ENCODE data around the gene SCNN1B.
"Not testable (repeated sequence)": the region's sequence is repeated elsewhere in the genome, so short reads cannot be mapped to it uniquely, and the experiment has no call there.

Gene SCNN1B

DNA sequence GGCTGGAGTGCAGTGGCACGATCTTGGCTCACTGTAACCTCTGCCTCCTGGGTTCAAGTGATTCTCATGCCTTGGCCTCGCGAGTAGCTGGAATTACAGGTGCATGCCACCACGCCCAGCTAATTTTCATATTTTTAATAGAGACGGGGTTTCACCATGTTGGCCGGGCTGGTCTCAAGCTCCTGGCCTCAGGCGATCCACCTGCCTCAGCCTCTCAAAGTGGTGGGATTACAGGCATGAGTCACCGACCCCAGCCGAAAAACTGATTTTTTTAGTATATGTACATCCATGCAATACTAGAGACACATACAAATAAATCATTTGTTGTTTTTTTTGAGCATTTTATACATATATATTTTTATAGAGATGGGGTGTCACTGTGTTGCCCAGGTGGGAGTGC is 79.6 kb downstream of the SCNN1B start:
- not testable (repeated sequence) for DNase-seq (ENCODE audit: low spot score)

DNA sequence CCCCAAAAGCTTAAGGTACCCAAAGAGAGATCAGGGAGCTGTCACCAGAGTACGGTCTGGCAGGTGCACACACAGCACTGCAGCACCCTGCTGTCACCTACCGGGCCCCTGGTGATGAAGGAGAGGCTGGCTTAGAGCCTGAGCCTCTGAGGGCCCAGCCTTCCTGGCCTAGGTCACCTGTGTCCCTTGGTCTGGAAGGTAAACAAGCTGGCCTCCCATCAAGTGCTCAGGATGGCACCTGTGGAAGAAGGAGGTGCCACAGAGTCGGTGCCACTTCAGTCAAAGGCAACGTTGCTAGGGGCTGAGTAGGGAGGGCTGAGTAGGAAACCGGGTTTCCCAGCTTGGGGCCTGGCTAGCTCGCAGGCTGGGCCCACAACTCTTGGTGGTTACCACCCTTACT is 80.2 kb downstream of the SCNN1B start:
- DNase-seq (ENCODE audit: low spot score): no peak

DNA sequence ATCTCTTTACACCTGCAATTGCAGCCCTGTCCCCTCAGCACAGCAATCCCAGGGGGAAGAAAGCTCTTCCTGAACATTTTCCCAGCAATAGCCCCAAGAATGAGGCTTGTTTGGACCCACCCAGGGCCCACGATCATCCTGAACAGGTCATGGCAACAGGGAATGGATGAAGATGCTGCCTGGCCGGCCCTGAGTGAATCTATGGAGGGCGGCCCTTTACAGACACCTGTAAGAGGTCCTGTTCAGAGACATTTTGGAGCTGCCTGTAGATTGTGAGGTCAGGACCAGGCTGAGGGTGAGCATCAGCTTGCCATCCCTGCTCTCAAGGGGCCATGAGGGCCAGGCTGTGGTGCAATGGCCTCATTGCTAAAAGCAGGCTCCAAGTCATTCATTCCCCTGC is 81.8 kb downstream of the SCNN1B start:
- no peak for DNase-seq (ENCODE audit: low spot score)

DNA sequence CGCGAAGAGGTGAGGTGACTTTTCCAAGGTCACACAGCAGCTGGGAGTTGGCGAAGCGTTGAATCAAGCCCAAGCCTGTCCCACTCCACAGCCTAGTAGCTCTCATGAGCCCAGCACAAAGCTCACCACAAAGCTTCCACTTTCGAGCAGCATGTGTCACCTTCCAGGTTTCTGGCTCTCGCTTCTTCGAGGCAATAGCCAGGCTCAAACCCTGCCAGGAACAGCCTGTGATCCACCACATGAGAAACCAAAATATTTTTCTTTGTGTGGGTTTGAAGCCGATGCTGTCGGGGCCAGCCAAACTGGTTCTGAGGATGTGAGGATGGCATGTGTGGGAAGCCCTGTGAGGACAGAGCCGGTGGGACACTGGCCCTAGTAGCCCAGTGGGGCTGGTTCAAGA is 82.8 kb downstream of the SCNN1B start:
- DNase-seq (ENCODE audit: low spot score): no peak

DNA sequence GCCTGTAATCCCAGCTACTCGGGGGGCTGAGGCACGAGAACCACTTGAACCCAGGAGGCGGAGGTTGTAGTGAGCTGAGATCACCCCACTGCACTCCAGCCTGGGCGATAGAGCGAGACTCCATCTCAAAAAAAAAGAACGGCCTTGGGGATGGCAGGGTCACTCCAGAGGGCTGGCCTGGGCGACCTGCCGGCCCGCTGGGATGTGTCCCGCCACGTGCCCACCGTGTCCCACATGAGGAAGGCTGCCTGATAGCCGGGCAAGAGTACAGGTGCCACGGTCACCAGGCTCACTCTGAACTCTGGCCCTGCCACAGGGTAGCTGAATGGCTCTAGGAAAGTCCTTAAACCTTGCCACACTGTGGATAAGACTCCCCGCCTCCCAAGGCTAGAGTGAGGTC is 83.3 kb downstream of the SCNN1B start:
- DNase-seq (ENCODE audit: low spot score): no peak

DNA sequence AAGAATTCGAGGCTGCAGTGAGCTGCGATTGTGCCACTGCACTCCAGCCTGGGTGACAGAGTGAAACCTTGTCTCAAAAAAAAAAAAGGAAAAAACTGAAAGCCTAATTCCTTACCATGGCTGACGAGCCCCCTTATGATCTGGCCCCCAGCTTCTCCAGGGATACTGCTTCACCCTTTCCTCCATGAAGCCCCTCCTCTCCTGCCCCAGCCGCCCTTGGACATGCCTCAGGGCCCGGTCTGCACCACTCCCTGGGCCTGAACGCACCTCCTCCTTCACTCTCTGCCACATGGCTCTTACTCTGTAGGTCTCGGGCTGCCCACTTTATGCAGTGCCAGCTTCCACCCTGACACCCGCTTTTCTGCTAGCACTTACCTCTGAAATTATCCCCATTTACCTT is 85.6 kb downstream of the SCNN1B start:
- no peak for DNase-seq (ENCODE audit: low spot score)

DNA sequence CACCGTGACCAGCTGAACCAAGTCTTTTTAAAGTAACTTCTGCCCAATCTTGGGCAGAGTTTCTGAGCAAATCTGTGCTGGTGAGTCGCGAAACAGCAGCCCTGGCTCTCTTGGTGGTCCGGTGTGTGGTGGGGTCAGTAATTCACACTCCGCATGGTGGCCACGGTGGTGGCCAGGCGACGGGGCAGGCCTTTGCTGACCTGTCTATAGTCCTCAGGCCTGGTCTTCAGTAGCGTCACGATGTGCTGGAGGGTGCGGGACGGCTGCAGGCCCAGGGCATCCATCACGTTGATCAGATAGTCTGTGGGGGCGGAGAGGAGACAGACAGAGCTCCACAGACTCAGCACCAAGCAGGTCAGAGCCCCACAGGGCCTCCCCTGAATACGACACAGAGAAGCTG is 86.7 kb downstream of the SCNN1B start:
- DNase-seq (ENCODE audit: low spot score): no peak

DNA sequence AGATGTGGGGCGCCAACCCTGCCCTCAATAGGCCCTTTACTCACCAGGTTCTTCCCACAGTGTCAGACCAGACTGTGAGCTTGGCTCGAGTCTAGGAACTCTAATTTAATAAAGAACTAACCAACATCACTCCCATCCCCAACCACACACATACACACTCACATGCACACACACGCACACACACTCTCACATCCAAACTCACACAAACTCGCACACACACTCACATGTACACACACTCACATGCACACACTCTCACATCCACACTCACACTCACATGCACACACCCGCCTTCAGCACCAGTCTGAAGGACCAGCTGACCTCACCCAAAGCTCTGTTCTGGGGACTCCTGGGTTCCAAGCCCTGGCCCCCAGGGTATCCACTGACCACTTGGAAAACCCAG is 87.1 kb downstream of the SCNN1B start:
- no peak for DNase-seq (ENCODE audit: low spot score)

DNA sequence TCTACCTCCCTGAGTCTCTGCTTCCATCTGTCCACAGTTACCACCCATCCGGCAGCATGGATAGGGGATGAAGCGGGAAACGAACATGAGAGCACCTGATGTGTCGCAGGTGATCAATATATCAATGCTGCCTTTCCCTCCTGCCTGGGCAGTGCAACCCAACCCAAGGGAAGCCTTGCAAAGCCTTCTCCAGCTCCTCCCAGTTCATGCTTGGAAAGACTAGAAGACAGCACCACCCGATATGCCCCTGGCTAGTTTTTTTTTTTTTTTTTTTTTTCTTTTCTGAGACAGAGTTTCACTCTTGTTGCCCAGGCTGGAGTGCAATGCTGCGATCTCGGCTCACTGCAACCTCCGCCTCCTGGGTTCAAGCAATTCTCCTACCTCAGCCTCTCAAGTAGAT is 87.8 kb downstream of the SCNN1B start:
- not testable (repeated sequence) for DNase-seq (ENCODE audit: low spot score)

DNA sequence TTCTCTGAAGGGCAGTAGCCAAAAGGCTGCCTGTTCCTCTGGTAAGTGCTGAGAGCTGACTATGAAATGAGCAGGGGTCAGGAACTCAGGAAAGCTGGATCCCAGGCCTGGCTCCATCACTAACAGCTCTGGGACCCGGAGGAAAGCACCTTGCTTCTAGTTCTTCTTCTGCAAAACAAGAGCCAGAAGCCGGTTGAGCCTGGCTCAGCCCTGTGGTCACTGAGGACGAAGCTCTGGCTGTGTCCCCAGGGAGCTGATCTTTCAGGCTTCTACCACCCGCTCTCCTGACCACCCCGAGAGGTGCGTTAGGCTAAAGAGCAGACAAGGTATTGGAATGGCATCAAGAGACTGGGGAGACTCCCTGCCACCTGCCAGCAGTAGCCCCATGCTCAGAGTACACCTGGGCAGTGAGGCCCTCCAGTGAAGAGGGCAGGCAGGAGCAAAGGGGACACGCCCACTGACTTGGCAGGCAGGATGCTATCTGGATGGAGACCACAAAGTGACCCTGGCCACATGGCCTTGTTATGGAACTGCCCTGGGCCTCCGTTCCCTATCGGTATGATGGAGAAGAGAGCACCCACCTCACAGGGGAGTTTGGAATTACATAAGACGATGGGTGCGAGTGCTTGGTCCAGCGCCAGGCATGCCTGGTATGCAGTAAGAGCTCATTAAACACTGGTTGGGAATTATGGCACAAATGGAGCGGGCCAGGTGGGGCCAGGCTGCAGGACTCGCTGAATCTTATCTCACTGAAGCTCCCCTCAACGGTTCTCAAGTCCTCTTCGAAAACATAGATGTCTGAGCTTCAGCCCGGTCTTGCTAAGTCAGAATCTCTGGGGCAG is 89.5 kb downstream of the SCNN1B start:
- no peak for DNase-seq (ENCODE audit: low spot score)

DNA sequence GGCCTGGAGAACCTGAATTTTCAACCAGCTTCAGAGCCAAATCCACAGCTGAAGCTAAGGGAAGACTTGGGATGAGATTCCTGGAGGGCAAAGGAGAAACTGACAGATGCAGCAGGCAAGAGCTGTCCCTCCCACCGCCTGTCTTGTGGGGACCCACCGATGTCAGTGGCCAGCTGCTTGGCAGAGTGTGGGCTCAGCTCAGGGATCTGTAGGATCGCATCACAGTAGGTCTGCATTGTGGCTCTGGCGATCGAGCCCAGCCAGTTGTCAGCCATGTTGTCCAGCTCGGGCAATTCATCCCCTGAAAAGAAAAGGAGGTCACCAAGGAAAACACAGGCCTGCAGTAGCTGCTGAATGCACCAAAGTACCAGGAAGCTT is 90.1 kb downstream of the SCNN1B start:
- DNase-seq (ENCODE audit: low spot score): no peak

DNA sequence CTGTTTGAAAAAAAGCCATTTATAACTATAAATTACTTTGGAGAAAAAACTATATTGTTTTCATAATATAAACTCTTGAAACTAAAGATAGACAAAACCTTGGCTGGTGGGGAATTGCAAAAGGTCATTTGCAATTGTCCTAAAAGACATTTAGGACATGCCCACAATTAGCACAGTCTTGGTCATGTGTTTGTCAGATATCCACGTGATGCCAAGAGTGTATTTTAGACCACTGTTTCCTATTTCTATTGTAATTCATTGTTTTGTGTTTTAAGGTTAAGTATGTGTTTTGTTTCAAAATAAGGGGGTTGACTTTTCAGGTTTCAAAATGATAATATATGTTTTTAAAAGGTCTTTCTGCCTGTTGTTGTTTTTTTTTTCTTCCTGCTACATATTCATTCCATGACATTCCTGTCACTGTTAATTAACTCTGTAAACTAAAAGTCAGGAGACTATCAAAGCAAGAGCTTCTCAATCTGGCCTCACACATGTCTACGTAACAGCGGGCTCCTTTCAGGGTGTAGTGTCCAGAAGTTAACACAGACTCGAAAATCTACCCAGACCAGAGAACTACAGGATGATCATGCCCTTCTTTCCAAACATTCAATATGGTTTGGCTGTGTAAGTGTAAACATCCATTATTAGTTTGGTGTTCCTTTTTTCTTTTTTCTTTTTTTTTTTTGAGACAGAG is 92.2 kb downstream of the SCNN1B start:
- no peak for DNase-seq (ENCODE audit: low spot score)

DNA sequence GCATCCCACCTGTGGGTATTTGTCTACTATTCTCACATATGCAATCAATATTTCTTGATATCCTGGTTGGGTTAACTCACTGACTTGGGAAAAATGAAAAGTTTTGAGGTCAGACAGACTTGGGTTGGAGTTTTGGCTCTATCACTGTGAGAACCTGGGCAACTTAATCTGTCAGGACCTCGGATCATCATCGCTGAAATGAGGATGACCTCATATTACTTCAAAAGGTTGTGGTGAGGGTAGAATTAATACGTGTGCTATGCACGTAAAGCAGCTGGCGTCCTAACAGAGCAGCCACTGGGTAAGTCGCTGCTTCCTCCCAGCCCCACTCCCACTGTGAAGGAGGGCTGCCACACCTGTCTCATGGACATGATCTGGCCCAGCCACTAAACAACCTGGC is 93.6 kb downstream of the SCNN1B start:
- DNase-seq (ENCODE audit: low spot score): no peak

DNA sequence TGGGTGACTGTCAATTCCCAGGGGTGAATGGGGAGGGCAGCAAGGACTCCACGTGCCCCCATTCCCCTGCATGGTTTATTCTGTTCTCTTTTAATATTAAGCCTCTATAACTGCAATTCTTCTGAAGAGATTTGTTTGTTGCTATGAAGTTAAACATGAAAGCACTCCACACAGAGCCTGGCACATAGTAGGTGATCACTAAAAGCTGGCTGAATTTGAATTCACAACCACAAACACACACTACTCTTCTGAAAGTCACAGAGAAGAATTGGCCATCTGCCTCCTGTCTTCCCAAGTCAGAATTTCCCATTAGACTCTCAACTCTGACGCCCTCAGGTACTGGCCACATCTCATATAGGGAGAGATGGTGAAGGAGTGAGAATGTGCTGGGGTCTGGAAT is 95.4 kb downstream of the SCNN1B start:
- no peak for DNase-seq (ENCODE audit: low spot score)

DNA sequence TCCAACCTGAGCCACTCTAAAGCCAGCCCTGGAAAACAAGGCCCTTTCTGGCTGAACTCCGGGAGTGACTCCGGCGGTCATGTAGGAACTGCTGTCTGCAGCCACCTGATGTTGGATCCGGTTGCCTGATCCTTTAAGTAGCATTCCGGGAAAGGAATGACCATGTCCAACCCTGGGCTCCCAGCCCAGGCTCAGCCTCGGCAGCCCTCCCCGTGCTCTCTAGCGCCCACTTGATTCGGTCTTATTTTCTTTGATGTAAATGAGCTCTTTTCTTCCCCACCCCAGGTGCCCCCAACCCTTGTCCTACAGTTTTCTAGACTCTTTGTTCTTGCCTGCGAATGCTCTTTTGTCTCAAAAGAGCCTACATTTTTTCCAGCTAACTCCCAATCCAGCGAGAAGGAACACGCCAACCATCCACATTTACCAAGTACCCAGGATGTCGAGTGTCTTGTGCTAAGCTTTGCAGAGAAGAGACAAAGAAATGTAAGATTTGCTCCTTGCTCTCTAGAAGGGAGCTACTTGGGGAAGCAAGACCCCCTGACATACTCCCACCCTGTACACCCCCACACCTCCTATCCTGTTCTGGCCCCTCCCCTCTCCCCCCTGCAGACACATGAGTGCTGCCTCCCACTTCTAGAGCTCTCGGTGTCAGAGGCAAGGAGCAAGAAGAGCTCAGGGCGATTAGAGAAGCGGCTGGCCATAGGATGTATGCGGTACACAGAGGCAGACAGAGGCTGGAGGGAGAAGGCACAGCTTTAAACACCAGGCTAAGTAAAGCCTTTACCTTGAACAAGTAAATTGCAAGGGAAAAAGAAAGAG is 97.1 kb downstream of the SCNN1B start:
- no peak for DNase-seq (ENCODE audit: low spot score)

DNA sequence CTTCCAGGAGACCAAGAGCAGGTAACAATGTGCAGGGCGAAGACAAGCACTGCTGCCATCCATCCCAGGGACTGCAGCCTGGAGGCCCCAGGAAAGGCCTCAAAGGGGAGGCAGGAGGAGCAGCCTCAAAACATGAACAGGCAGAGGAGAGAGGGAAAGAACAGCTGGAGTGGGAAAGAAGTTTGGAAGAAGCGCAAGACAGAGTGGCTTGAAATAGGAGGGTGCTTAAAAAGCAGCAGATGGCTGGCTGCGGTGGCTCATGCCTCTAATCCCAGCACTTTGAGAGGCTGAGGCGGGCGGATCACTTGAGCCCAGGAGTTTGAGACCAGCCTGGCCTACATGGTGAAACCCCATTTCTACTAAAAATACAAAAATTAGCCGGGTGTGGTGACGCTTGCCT is 98.3 kb downstream of the SCNN1B start:
- DNase-seq (ENCODE audit: low spot score): not testable (repeated sequence)

DNA sequence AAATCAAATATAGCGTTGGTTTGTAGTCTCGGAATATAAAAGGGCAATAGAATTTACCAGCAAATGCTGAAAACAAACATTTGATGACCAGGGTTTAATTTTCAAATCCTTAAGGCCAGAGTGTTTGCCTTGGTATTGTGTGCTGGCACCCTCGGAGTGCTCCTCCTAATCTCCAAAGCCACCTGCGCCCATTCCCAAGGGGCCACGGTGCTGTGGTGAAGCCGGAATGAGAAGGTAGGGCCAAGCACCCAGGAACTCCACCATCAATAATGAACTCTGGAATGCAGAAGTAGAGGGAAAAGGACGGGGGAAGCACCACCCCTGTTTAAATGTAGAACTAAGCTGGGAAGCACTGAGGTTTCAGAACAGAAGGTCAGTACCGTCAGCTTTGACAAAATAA is 99.0 kb downstream of the SCNN1B start:
- no peak for DNase-seq (ENCODE audit: low spot score)

DNA sequence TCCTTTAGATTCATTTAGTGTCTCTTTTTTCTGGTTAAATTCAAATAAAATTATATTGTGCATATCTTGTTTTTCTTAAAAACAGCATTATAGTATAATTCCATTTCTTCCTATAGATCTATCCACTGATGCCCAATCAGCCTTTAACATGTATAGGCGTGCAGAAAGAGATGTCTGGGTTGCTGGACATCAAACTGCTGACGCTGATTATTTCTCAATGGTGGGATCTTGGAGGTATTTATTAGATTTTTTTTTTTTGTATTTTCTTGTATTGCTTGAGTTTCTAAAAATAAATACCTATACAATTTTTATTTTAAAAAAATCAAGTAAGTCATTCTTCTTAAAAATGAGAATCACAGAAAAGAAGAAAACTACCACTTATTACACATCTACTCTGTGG is 100.0 kb downstream of the SCNN1B start:
- no peak for DNase-seq (ENCODE audit: low spot score)

DNA sequence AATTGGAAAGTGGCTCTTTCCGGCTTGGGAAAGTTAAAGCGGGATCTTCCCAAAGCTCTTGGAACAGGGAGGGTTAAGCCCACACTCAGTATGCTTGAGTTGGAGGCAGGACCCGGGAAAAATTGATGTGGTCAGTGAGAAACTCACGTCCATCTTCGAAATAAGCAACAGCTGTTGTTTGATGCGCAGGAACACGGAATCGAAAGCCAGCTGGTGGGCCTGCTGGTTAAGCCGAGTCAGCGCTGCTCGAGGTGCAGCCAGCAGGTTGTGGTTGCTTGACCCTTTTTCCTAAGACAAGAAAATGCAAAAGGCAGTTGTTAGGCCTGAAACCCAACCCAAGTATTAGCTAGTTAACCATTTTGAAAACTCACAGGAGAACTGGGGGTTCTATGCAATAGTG is 101.4 kb downstream of the SCNN1B start:
- no peak for DNase-seq (ENCODE audit: low spot score)

DNA sequence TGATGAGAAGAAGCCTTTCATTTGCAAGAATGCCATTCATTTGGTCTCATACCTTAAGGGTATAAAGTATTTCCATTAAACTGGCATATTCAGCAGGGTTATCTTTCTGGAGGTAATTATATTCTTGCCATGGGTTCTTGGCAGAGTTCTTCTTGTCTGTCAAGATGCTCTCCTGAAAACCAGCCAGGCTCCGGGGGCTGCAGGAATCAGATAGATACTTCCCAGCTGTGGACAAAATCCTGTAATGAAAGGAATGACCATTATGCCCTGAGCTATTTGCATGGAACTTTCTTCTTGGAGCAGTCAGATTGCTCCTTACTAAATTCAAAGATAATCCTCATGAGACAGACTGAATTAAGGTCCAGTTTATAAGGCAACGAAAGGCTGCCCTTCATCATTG is 103.9 kb downstream of the SCNN1B start:
- DNase-seq (ENCODE audit: low spot score): no peak

DNA sequence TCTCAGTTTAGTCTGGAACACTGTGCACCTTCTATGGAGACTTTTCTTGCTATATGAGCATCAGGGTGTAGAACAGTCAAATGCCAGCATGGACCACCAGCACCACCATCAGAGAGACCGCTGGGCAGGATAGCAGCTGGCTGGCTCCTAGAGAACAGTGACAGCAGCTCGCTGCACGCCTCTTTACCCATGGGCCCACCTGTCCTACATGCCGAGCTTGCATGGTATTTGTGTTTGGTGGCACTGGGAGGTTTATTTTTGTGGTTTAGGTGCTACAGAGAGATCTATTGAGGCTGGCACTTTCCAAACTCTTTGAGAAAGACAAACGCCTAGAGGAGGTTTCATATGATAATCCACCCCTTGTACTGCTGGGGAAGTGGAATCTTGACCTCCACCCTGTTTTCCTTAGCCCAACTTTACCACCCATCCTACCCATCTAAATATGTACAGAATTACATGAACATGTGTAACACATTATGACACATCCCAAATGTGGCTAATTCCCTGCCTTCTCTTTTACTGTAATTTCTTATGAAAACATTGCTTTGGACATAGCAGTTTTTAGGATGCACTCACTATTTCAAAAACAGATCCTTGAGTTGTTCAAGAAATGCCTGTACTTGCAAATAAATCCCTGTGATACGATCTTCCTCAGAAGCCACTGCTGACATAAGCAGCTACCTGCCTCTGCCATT is 104.6 kb downstream of the SCNN1B start:
- no peak for DNase-seq (ENCODE audit: low spot score)

DNA sequence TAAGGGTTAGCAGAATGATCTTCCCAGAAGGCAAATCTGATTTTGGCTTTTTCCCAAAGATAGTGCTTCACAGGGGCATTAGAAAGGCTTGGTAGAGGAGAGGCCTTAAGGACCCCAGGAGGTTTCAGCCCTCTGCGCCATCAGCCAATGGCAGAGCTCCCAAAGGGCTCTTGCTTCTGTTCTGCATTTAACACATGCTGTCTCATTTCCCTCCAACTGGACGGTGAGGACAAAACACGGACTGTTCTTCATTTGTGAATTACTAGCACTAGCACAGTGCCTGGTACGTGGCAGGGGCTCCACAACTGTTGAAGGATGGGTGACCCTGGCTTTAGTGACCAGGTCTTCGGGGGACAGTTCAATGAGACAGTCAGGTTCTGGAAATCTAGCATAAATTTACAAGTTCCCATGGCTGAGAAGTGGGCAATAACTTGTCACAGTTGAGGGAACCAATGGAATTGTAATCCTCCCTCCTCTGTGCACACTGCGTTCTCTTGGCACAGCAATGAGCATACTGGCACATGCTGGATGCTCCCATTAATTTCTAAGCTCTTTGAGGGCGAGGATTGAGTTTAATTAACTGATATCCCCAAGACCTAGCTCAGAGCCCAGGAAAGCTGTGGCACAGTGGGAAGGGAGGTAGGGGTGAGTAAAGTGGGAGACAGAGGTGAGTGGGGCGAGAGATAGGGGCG is 105.5 kb downstream of the SCNN1B start:
- DNase-seq (ENCODE audit: low spot score): no peak
